ENCODE data around the gene LGI4. TPM values are rescaled to one million over a fixed set of nuclear protein-coding genes. Genes with fewer than 3 reads are reported as not detected.

The LGI4 gene
- total and polyA plus RNA-seq, 12 donors, result 0.17 to 22.4 (median 1.5) TPM

GRCh38 chr19:35115177-35115951 lies 19.5 kb downstream of the LGI4 start, which contains the start of gene FXYD3:
Gene FXYD3, plus strand, starts transcription at chr19:35115823. Its CDS starts 3,554 bp downstream, at chr19:35119377.
- TF ChIP-seq CTCF (IDR thresholded peaks at IDR 0.05), result no peak
- no peak for TF ChIP-seq POLR2A (IDR thresholded peaks at IDR 0.05)
- no peak for DNase-seq
- WGBS, 4 donors, result 58 to 68% (median 61%) methylated on average over 6 to 14 of the region's 14 CpGs
- no peaks in the 10 kb centered on the region for H3K27me3 ChIP-seq
- no peak within 1 kb of the TSS for H3K27ac ChIP-seq
- intact Hi-C loops (cut with DNase I), result no loop called here
- no peaks in the 10 kb centered on the region for H3K36me3 ChIP-seq (replicated peaks in 1 of 2)
- H3K4me3 ChIP-seq, result no peak within 1 kb of the TSS
- no peaks in the 10 kb centered on the region for H3K9me3 ChIP-seq (replicated peaks in 1 of 3)
- H3K4me1 ChIP-seq (replicated peaks in 1 of 2), result peaks cover 0 to 14% of the 10 kb centered on the region in 2 donors

- WGBS, 4 donors, result 9 to 12% (median 11%) methylated on average over 22 to 23 of the region's 23 CpGs
- Histone ChIP-seq H3K36me3 (replicated peaks in 1 of 2) (no peaks in the 10 kb centered on the region), H3K27me3 (no peaks in the 10 kb centered on the region), H3K9me3 (replicated peaks in 1 of 3) (no peaks in the 10 kb centered on the region), H3K4me1 (replicated peaks in 1 of 2) (peaks cover 0 to 7% of the 10 kb centered on the region in 2 donors), H3K27ac (no peak overlapping the region), H3K4me3 (no peak overlapping the region)
- DNase-seq, result peak in 6 of 7 donors; percentile 36 to 66 (median 52)
- intact Hi-C loops (cut with DNase I), result no loop called here
- TF ChIP-seq CTCF (IDR thresholded peaks at IDR 0.05) (peak; percentile 65 to 93 (median 84)), POLR2A (IDR thresholded peaks at IDR 0.05) (no peak)
Observed at GRCh38 chr19:35114353-35115176, 20.3 kb downstream of the LGI4 start.

GRCh38 chr19:35112995-35113688 lies 21.7 kb downstream of the LGI4 start:
- 72 to 88% (median 78%) methylated on average over 9 to 15 of the region's 15 CpGs for WGBS, 4 donors
- TF ChIP-seq POLR2A (IDR thresholded peaks at IDR 0.05) (no peak), CTCF (IDR thresholded peaks at IDR 0.05) (no peak)
- intact Hi-C loops (cut with DNase I), result no loop called here
- Histone ChIP-seq H3K4me1 (replicated peaks in 1 of 2) (no peaks in the 10 kb centered on the region), H3K9me3 (replicated peaks in 1 of 3) (no peaks in the 10 kb centered on the region), H3K4me3 (no peak overlapping the region), H3K27ac (no peak overlapping the region), H3K27me3 (no peaks in the 10 kb centered on the region), H3K36me3 (replicated peaks in 1 of 2) (no peaks in the 10 kb centered on the region)
- DNase-seq, result no peak

- TF ChIP-seq POLR2A (IDR thresholded peaks at IDR 0.05) (no peak), CTCF (IDR thresholded peaks at IDR 0.05) (no peak)
- Histone ChIP-seq H3K9me3 (replicated peaks in 1 of 3) (no peaks in the 10 kb centered on the region), H3K36me3 (replicated peaks in 1 of 2) (no peaks in the 10 kb centered on the region), H3K27me3 (no peaks in the 10 kb centered on the region), H3K4me1 (replicated peaks in 1 of 2) (no peaks in the 10 kb centered on the region), H3K4me3 (no peak overlapping the region), H3K27ac (no peak overlapping the region)
- no peak for DNase-seq
- WGBS, 4 donors, result 53 to 65% (median 60%) methylated on average over 5 to 9 of the region's 9 CpGs
- intact Hi-C loops (cut with DNase I), result no loop called here
Observed at GRCh38 chr19:35110974-35111373, 23.9 kb downstream of the LGI4 start.
